ENCODE measurements around the gene TLE1. TPM values are rescaled to one million over a fixed set of nuclear protein-coding genes. Genes with fewer than 3 reads are reported as not detected.
A peak's percentile ranks its signal among the peaks of the same experiment; 100 is the strongest.

Gene TLE1
- total and polyA plus RNA-seq, 2 of the 4 experiments (the other 2 are of a cell fraction) = 36.0 to 51.0 TPM

DNA sequence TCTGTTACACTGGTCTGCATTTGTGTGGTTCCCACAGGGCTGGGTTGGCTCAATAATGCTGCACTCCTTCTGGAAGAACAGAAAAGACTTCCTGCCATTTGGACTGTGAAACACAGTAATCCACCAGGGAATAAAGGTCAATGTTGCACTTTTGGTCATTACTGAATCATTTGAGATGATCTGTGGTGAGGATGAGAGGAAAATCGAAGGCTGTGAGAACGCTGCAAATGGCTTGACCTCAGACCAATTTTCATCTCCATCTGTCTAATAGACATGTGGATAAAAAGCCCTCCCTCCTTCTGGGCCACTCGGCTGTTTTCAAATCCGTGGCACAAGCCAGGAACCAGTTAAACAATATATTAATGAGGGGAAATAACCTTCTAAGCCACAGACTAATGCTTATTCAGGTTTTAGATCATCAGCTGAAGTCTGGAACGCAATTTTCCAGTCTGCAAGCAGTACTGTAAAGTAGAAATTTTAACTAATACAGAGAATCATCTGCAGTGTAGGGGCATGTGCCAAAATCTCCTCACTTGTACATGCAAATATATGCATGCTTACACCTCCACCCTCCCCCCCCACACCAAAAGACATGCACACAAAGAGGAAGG is 20.2 kb downstream of the TLE1 start:
- no peak for ATAC-seq (ENCODE audit: low read depth)
- no TSS peak for BruUV-seq (replicated peaks)
- H3K27ac ChIP-seq (ENCODE audit: insufficient read depth, low read length) = no peak overlapping the region

More for the DNA sequence above, 20.2 kb downstream of the TLE1 start:
- Histone ChIP-seq H2BK15ac (ENCODE audit: low read depth, low read length) (no peak overlapping the region), H3K23ac (ENCODE audit: low read depth, low read length) (0 out of 2 replicates have a peak overlapping the region, but pooled peaks have one; percentile 28), H3K79me1 (ENCODE audit: low read depth in 1 of 2, low read length in 2 of 2) (peaks cover 35 to 78% of the 10 kb centered on the region in 2 experiments), H3K9me1 (ENCODE audit: insufficient read depth, low read length) (peaks cover under 1% of the 10 kb centered on the region; the same call in 1 of the 2 replicates), H3K9me3 (ENCODE audit: control insufficient read depth, insufficient read depth, low read length) (no peaks in the 10 kb centered on the region), H2AK5ac (ENCODE audit: low read depth, low read length) (no peak overlapping the region), H4K20me1 (ENCODE audit: insufficient read depth, low read length) (0 out of 2 replicates have a peak, but pooled peaks cover 4% of the 10 kb centered on the region), H2AFZ (replicated peaks; ENCODE audit: low read length, poor library complexity) (no peak overlapping the region), H2AK9ac (replicated peaks; ENCODE audit: low read depth, low read length, poor library complexity) (no peak overlapping the region), H4K8ac (ENCODE audit: low read depth in 2 of 2, low read length in 2 of 2) (no peak overlapping the region), H3K14ac (replicated peaks; ENCODE audit: low read depth, low read length) (peak overlapping the region; percentile 46), H3K9ac (ENCODE audit: low read depth, low read length) (no peak overlapping the region), H4K5ac (ENCODE audit: low read depth, low read length) (peak overlapping the region; percentile 17; the same call in 1 of the 2 replicates), H2BK5ac (ENCODE audit: low read depth, low read length, poor library complexity, severe bottlenecking) (no peak overlapping the region), H3K27me3 (ENCODE audit: control insufficient read depth, insufficient read depth, low read length) (no peaks in the 10 kb centered on the region), H4K91ac (ENCODE audit: insufficient read depth, low read depth, low read length) (no peak overlapping the region), H3K18ac (ENCODE audit: low read depth, low read length) (0 out of 2 replicates have a peak overlapping the region, but pooled peaks have one; percentile 16), H3K4me3 (ENCODE audit: insufficient read depth, low read depth, low read length) (no peak overlapping the region), H3K4ac (ENCODE audit: low read depth, low read length) (no peak overlapping the region), H3K4me2 (ENCODE audit: low read depth, low read length) (peak overlapping the region; percentile 46), H2BK120ac (ENCODE audit: low read depth, low read length) (no peak overlapping the region), H3K56ac (ENCODE audit: extremely low read depth, insufficient read depth, low read length) (no peak overlapping the region), H3K4me1 (ENCODE audit: control insufficient read depth, insufficient read depth, low read length) (peaks cover 13% of the 10 kb centered on the region), H2BK20ac (ENCODE audit: low read depth, low read length) (no peak overlapping the region), H3K36me3 (ENCODE audit: control insufficient read depth, insufficient read depth, low read length) (peaks cover 15% of the 10 kb centered on the region)
- intact Hi-C loops (cut with micrococcal nuclease) (no loop called here), dilution Hi-C loops (cut with HindIII; ENCODE audit: low sequenced_read_pairs, unreplicated experiment) (no loop called here), in situ Hi-C loops (cut with MboI; ENCODE audit: low sequenced_read_pairs) (no loop called here)
- CTCF ChIA-PET = interaction anchor here (0.7 kb wide), 1 partner anchor 650 kb away, joined by 4 read pairs; no protein-coding TSS in a partner anchor
- WGBS, 2 experiments (ENCODE audit: extremely low coverage in 2 of 2, insufficient read length in 1 of 2) = no CpG with 5 or more reads among the region's 5 CpGs
- peak; percentile 54 for DNase-seq
- POLR2A ChIA-PET (ENCODE audit: unreplicated experiment) = no interaction called here
- TF ChIP-seq, protein P1, sequence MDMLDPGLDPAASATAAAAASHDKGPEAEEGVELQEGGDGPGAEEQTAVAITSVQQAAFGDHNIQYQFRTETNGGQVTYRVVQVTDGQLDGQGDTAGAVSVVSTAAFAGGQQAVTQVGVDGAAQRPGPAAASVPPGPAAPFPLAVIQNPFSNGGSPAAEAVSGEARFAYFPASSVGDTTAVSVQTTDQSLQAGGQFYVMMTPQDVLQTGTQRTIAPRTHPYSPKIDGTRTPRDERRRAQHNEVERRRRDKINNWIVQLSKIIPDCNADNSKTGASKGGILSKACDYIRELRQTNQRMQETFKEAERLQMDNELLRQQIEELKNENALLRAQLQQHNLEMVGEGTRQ (IDR thresholded peaks at IDR 0.05; ENCODE audit: low read depth, low read length) = no peak
- no peak for TF ChIP-seq MAFK (IDR thresholded peaks at IDR 0.05; ENCODE audit: low read depth, low read length)
- TF ChIP-seq CHD1 (IDR thresholded peaks at IDR 0.05; ENCODE audit: low read depth, low read length) = no peak
- no peak for TF ChIP-seq RAD21 (IDR thresholded peaks at IDR 0.05; ENCODE audit: low read length)
- TF ChIP-seq, protein P2, sequence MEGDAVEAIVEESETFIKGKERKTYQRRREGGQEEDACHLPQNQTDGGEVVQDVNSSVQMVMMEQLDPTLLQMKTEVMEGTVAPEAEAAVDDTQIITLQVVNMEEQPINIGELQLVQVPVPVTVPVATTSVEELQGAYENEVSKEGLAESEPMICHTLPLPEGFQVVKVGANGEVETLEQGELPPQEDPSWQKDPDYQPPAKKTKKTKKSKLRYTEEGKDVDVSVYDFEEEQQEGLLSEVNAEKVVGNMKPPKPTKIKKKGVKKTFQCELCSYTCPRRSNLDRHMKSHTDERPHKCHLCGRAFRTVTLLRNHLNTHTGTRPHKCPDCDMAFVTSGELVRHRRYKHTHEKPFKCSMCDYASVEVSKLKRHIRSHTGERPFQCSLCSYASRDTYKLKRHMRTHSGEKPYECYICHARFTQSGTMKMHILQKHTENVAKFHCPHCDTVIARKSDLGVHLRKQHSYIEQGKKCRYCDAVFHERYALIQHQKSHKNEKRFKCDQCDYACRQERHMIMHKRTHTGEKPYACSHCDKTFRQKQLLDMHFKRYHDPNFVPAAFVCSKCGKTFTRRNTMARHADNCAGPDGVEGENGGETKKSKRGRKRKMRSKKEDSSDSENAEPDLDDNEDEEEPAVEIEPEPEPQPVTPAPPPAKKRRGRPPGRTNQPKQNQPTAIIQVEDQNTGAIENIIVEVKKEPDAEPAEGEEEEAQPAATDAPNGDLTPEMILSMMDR (conservative IDR thresholded peaks at IDR 0.05; ENCODE audit: low read depth, low read length) = no peak
- TF ChIP-seq POLR2A (IDR thresholded peaks at IDR 0.05; ENCODE audit: low read depth, low read length) = no peak
- no peak for TF ChIP-seq RCOR1 (IDR thresholded peaks at IDR 0.05; ENCODE audit: insufficient replicate concordance, low read length)

All from IMR-90 (cell line).